GM19025 (cell line): ENCODE data around the gene HES2.
"Not testable (repeated sequence)": the region's sequence is repeated elsewhere in the genome, so short reads cannot be mapped to it uniquely, and the experiment has no call there.

Experiments
- ATAC-seq: cut with Tn5 transposase; IDR thresholded peaks from one replicate; pipeline ENCODE4 v1.9.1; 2021; ENCODE audit warnings: mild to moderate bottlenecking, low read depth, moderate library complexity; ENCODE audit not compliant: unreplicated experiment

Gene HES2

GRCh38 chr1:6419397-6419803 lies 319 bp downstream of the HES2 start:
- no peak for ATAC-seq

DNA sequence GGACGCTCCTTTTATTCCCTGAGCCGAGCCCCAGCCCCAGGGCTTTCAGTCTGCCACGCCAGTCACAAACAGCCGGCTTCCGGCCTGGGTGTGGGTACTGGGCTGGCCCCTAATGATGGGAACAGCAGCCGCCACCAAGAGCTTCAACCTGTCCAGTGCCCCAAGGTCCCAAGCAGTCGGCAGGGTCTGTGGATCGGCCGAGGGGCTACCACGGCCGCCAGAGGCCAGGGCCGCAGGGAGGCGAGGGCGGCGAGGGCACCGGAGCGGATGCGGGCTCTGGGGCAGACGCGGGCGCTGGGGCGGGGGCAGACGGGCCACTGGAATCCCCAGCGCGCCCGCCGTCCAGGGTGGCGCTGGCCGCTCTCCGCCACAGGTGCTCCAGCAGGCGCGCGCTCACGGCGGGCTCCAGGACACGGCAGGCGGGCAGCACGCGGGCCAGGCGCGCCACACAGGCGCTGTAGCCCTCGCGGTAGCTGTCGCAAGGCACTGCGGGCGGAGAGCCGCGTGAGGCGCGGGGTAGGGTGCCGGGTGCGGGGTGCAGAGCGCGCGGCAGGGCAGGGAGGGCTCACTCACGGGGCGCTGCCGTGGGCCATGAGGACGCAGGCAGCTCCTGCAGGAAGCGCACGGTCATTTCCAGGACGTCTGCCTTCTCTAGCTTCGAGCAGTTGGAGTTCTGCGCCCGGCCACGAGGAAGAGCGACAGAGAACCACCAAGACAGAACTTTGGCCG lies 887 bp downstream of the HES2 start:
- no peak for ATAC-seq

DNA sequence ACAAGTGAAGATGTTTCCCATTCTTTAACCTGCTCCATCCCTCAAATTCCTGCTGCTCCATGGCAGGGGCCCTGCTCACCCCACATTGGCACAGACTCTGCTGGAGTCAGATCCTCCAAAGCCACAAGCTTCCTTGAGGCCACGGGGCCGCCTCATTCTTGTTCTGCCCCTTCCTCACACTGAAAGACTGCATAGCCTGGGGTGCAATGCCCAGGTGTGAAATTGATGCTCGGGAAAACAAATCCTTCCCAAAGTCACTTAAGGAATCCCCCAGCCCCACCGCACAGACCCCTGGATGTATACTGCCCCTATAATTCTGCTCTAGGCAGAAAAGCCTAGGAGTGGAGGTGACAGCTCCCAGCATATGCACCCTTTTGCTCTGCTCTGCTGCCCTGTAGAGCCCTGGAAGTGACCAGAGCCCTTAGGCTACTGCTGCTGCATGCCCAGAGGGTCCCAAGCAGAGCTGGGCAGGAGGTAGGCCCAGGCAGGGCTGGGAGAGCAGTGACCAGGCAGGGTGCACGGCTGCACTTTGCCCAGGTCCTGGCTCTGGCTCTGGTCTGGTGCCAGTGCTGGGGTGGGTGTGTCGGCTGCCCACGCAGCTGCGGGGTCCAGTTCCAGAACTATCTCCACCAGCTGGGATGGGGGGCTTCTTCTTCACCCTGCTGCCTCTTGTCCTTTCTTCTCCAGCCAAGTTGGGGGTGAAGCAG lies 1.6 kb downstream of the HES2 start:
- ATAC-seq: no peak

DNA sequence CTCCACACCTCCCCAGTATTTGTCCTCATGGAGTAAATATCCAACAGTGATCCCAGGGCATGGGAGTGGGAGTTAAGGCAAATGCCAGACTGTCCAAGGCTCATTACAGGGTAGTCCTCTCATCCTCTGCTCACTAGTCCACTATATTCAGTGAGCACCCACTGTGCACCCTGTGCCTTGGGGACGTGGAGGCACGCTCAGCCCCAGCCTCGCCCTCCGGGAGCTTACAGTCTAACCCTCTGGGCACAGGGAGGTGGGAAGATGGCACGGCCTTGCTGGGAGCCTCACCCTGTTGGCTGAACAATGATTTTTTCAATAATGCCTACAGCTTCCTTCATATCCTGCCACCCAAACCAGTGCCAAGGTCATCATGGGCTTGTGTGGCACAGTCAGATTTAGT lies 2.8 kb downstream of the HES2 start:
- no peak for ATAC-seq

DNA sequence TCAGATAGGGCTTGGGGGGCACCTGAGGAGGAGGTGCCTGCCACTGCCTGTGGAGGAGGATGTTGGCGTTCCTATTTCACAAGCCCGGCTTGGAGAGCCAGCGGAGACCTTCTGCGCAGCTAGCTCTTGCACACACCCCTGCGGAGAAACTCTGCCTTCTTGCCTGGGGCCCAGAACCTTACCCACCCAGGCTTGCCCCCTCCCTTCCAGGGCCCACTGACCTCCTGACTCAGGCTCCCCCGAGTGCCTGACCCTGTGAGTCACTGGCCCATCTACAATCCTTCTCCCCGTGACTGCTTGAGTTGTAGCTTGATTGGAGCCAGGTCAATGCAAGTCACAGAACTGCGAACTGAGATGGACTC lies 3.4 kb downstream of the HES2 start:
- no peak for ATAC-seq

DNA sequence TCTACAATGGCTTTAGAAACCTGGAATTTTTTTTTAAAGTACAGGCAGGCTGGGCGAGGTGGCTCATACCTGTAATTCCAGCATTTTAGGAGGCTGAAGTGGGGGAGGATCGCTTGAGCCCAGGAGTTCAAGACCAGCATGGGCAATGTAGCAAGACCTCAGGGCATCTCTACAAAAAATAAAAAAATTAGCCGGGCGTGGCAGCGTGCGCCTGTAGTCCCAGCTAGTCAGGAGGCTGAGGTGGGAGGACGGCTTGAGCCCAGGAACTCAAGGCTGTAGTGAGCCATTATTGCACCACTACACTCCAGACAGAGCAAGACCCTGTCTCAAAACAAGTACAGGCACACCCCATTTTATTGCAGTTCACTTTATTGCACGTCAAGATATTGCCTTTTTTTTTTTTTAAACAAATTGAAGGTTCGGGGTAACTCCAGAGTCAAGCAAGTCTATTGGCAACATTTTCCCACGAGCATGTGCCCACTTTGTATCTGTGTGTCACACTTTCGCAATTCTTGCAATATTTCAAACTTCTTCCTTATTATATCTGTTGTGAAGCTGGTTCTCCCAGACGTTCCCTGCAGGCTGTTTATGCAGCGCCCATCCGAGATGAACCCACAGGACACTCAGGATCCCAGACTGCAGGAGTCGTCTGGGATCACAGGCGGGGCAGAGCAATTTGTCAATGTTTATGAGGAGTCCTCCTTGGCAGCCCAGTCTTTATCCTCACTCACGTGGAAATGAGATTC lies 4.7 kb downstream of the HES2 start:
- ATAC-seq: no peak

- no peak for ATAC-seq
Observed at GRCh38 chr1:6414443-6414844, 5.3 kb downstream of the HES2 start.

DNA sequence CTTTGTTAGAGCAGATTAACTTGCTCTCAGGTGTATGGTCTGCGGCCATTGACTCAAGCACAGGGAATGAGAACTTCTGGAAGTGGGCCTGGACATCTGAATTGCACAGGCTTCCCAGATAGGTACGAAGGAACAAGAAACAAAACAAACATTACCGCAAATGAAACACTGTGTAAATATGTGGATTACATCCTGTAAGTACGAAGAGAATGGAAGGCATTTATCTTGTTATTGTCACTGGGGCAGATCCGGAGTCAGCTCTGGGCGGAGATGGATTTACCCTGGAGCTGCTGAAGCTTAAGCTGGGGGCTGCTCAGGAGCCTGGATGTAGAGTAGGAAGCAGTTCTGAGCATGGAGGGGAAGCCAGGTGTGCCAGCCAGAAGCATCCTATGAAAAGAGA lies 6.8 kb downstream of the HES2 start:
- no peak for ATAC-seq

- no peak for ATAC-seq
Observed at GRCh38 chr1:6410248-6410893, 9.3 kb downstream of the HES2 start.

- ATAC-seq: no peak
Observed at GRCh38 chr1:6409733-6410132, 10.0 kb downstream of the HES2 start.

DNA sequence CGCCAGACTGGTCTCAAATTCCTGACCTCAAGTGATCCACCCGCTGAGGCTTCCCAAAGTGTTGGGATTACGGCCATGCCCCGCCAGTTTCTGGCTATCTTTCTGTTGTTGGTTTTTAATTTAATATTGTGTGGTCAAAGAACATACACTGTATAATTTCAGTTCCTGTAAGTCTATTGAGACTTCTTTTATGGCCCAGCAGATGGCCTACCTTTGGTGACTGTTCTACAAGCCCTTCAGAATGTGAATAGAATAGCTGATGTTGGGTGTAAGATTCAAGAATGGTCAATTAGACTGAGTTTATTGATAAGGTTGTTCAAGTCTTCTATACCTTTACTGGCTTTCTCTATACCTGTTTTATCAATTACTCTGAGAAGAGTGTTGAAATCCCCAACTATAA lies 10.7 kb downstream of the HES2 start:
- no peak for ATAC-seq

DNA sequence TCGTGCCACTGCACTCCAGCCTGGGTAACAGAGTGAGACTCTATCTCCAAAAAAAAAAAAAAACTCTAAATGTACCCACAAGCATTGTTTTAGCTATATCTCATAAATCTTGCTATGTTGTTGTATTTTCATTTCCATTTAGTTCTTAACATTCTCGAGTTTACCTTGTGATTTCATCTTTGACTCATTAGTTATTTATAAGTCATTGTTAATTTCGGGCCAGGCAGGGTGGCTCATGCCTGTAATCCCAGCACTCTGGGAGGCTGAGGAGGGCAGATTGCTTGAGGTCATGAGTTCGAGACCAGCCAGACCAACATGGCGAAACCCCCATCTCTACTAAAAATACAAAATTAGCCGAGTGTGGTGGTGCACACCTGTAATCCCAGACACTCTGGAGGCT lies 11.7 kb downstream of the HES2 start:
- no peak for ATAC-seq

- no peak for ATAC-seq
Observed at GRCh38 chr1:6401673-6402072, 18.0 kb downstream of the HES2 start.

DNA sequence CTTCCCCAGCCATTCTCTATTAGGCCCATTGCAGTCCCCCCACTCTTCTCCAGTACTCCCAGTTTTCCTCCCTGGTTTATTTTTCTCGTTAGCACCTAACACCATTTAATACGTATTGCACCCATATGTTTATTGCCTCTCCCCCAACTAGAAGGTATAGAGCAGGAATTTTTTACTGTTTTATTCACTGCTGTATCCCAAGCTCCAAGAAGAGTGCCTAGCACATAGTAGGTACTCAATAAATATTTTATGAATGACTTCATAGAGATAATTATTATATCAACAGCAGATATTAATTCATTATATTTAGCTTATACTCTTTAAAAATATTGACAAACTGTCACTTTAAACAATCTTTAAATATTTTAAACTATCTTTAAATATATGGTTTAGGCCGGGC lies 20.4 kb downstream of the HES2 start:
- no peak for ATAC-seq

DNA sequence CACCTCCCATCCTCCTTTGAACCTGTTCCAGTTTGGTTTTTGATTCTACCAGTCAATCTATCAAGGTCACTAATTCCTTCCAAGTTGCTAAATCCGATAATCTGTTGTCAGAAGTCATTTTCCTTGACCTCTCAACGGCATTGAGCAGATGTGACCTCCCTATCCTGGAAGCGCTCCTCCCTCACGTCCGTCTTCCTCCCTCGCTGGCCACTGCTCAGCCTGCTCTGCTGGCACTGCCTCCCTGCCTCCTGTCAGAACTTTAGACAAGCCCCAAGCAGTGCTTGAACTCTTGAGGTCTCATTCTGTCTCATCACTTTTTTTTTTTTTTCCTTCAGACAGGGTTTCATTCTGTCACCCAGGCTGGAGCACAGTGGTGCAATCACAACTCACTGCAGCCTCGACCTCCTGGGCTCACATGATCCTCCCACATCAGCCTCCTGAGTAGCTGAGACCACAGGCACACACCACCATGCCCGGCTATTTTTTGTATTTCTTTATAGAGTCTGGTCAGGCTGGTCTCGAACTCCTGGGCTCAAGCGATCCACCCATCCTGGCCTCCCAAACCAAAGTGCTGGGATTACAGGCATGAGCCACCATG lies 21.8 kb downstream of the HES2 start:
- no peak for ATAC-seq

DNA sequence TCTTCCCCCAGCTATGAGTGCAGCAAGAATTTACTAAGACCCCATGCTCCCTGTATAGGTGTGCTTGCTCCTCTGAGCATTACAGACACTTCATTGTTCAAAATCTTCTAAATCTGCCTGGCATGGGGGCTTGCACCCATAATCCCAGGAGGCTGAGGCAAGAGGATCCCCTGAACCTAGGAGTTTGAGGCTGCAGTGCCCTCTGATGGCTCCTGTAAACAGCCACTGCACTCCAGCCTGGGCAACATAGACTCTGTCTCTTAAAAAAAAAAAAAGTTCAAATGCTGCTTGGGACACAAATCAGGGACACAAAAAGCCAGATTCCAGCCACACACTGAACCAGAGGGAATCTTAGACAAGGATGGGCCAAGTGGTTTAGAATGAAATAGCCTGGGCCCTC lies 22.7 kb downstream of the HES2 start:
- no peak for ATAC-seq

- not testable (repeated sequence) for ATAC-seq
Observed at GRCh38 chr1:6395781-6396244, 23.9 kb downstream of the HES2 start.

DNA sequence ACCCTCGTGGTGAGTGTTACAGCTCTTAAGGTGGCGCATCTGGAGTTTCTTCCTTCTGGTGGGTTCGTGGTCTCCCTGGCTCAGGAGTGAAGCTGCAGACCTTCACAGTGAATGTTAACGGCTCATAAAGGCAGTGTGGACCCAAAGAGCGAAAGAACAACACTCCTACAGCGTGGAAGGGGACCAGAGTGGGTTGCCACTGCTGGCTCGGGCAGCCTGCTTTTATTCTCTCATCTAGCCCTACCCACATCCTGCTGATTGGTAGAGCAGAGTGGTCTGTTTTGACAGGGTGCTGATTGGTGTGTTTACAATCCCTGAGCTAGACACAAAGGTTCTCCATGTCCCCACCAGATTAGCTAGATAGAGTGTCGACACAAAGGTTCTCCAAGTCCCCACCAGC lies 24.6 kb downstream of the HES2 start:
- ATAC-seq: not testable (repeated sequence)

- peak; percentile 84 for ATAC-seq
Observed at GRCh38 chr1:6393400-6394187, 26.1 kb downstream of the HES2 start, which contains the start of gene ACOT7. Gene ACOT7, minus strand, starts transcription at chr1:6393767. Its CDS starts 368 bp downstream, at chr1:6393399.
